SU-DHL-6 (cell line): ENCODE measurements around the gene ST6GALNAC4.

ENCODE experiments used
- H2AFZ ChIP-seq: fragments of 200-600 bp; sonication (generic); 2 replicates; pipeline ENCODE4 v1.6.1; 2014; ENCODE audit warnings: low read depth, mild to moderate bottlenecking, moderate library complexity, mixed read lengths, antibody characterized with exemption, low read length; ENCODE audit not compliant: severe bottlenecking
- H3F3A ChIP-seq: fragments of 200-600 bp; shearing (Covaris generic); 2 replicates; pipeline ENCODE4 v1.6.0; 2016; ENCODE audit warnings: antibody characterized with exemption, mild to moderate bottlenecking; ENCODE audit not compliant: insufficient read depth
- H3K27ac ChIP-seq: fragments of 200-600 bp; sonication (generic); 2 replicates; pipeline ENCODE4 v1.5.1; 2016; ENCODE audit warnings: low read depth, mild to moderate bottlenecking, low read length, moderate library complexity, mixed read lengths
- H3K27me3 ChIP-seq: fragments of 200-600 bp; sonication (generic), shearing (Covaris generic); 2 replicates; pipeline ENCODE4 v1.6.0; 2014; ENCODE audit warnings: mild to moderate bottlenecking, low read length
- H3K36me3 ChIP-seq: fragments of 200-600 bp; sonication (generic); 2 replicates; pipeline ENCODE4 v1.6.1; 2014; ENCODE audit warnings: mild to moderate bottlenecking, low read length, mixed read lengths
- H3K4me2 ChIP-seq: fragments of 300-600, 200-600 bp; shearing (Covaris generic), sonication (generic); 2 replicates; pipeline ENCODE4 v1.6.0; 2014; ENCODE audit warnings: low read length, low read depth, mild to moderate bottlenecking; ENCODE audit not compliant: poor library complexity, severe bottlenecking
- H3K4me3 ChIP-seq: fragments of 200-600 bp; sonication (generic); 2 replicates; pipeline ENCODE4 v1.5.1; 2014; ENCODE audit warnings: antibody characterized with exemption, low read length, mild to moderate bottlenecking, mixed read lengths; ENCODE audit not compliant: insufficient read depth, poor library complexity, severe bottlenecking
- H3K79me2 ChIP-seq: fragments of 200-600 bp; sonication (generic); 2 replicates; pipeline ENCODE4 v1.6.1; 2014; ENCODE audit warnings: mild to moderate bottlenecking, low read length, moderate library complexity; ENCODE audit not compliant: insufficient read depth
- H3K9ac ChIP-seq: fragments of 200-600 bp; sonication (generic); 2 replicates; pipeline ENCODE4 v1.7.0; 2014; ENCODE audit warnings: mild to moderate bottlenecking, low read length
- H3K9me2 ChIP-seq: fragments of 200-600 bp; sonication (generic); replicated peaks from 2 replicates; pipeline ENCODE4 v1.6.1; 2014; ENCODE audit warnings: low read length; ENCODE audit not compliant: insufficient read depth
- H3K9me3 ChIP-seq: fragments of 200-600 bp; sonication (generic); 2 replicates; pipeline ENCODE4 v1.6.1; 2014; ENCODE audit warnings: low read length, mixed read lengths; ENCODE audit not compliant: insufficient read depth
- H4K20me1 ChIP-seq: fragments of 200-600 bp; sonication (generic); 2 replicates; pipeline ENCODE4 v1.6.1; 2014; ENCODE audit warnings: low read depth, mild to moderate bottlenecking, antibody characterized with exemption, low read length, moderate library complexity, mixed read lengths
- EZH2phosphoT487 ChIP-seq: fragments of 200-600 bp; sonication (generic), shearing (Covaris generic); conservative IDR thresholded peaks from 2 replicates; pipeline ENCODE4 v1.6.1; 2018; ENCODE audit warnings: mild to moderate bottlenecking, antibody characterized with exemption, low read length, moderate library complexity, mixed read lengths
- TF ChIP-seq, protein P1 (sequence below): fragments of 200-600 bp; sonication (generic); IDR thresholded peaks from one replicate; pipeline ENCODE4 v1.5.1; 2017; ENCODE audit warnings: antibody characterized with exemption, mild to moderate bottlenecking, low read length, moderate library complexity; ENCODE audit not compliant: insufficient read depth, poor library complexity, severe bottlenecking

The ST6GALNAC4 gene

DNA sequence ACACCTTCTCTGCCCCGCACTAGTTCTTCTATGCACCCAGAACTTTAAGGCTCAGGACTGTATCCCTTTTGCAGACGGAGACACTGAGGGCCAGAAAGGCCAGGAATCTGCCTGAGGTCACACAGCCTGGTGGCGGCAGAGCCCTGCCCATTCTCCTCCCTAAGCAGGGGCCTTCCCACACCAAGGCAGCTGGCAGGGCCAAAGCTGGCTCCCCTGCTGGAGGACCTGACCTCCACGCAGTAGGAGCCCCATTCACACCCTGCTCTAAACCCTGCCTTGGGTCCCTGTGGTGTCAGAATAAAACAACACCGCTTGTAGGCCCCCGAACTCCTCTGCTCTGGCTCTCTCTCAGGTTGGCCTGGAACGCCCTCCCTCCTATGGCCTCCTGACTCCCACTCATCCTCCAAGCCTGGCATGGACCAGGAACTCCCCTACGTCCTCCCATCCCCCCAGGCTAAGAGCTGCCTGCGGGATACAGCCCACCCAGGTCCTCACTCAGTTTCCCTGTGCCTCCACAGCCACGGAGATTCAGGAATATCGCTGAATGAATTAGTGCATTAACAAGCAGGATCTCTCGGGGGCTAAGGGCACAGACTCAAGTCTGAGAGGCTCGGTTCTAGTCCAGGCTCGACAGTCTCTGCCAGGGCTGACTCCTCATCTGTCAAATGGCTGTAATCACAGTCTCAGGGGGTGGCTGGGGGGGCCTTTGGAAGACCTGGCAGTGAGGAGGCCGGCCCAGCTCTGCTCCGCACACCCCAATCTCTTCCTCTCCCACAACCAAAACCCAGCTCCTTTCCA lies 20.2 kb downstream of the ST6GALNAC4 start:
- H3F3A ChIP-seq, result 0 out of 2 replicates have a peak, but pooled peaks cover 4% of the 10 kb centered on the region
- H3K9me2 ChIP-seq, result no peaks in the 10 kb centered on the region
- no peak overlapping the region for H3K27ac ChIP-seq
- no peak for TF ChIP-seq EZH2phosphoT487
- TF ChIP-seq, protein P1, sequence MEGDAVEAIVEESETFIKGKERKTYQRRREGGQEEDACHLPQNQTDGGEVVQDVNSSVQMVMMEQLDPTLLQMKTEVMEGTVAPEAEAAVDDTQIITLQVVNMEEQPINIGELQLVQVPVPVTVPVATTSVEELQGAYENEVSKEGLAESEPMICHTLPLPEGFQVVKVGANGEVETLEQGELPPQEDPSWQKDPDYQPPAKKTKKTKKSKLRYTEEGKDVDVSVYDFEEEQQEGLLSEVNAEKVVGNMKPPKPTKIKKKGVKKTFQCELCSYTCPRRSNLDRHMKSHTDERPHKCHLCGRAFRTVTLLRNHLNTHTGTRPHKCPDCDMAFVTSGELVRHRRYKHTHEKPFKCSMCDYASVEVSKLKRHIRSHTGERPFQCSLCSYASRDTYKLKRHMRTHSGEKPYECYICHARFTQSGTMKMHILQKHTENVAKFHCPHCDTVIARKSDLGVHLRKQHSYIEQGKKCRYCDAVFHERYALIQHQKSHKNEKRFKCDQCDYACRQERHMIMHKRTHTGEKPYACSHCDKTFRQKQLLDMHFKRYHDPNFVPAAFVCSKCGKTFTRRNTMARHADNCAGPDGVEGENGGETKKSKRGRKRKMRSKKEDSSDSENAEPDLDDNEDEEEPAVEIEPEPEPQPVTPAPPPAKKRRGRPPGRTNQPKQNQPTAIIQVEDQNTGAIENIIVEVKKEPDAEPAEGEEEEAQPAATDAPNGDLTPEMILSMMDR, result no peak
- H2AFZ ChIP-seq, result no peak overlapping the region
- H3K4me3 ChIP-seq, result no peak overlapping the region
- H3K9ac ChIP-seq, result no peak overlapping the region
- no peaks in the 10 kb centered on the region for H3K79me2 ChIP-seq
- H3K27me3 ChIP-seq, result no peaks in the 10 kb centered on the region
- H3K36me3 ChIP-seq, result no peaks in the 10 kb centered on the region
- H3K4me2 ChIP-seq, result no peak overlapping the region
- peaks cover 10% of the 10 kb centered on the region for H3K9me3 ChIP-seq
- no peaks in the 10 kb centered on the region for H4K20me1 ChIP-seq

DNA sequence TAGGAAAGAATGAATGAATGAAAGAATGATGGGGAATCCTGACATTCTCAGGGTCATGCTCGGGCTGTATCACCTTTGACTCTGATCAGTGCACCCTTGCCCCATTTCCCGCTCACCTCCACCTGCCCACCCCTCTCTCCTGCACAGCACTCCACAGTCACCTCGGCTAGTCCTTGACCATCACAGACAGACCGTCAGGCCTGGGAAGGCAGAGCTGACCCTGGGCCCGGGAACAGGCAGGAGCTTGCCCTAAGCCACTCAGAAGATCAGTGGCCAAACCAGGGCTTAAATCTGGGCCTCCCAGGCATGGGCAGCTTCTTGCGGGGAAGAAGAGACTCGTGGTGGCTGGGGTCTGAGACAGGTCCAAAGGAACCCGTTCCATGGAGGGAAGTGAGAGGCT lies 21.0 kb downstream of the ST6GALNAC4 start:
- Histone ChIP-seq H3K4me2 (no peak overlapping the region), H3K27me3 (no peaks in the 10 kb centered on the region), H2AFZ (no peak overlapping the region), H3K79me2 (no peaks in the 10 kb centered on the region), H3F3A (0 out of 2 replicates have a peak, but pooled peaks cover 4% of the 10 kb centered on the region), H3K27ac (no peak overlapping the region), H3K4me3 (no peak overlapping the region), H3K9me2 (no peaks in the 10 kb centered on the region), H3K9me3 (peaks cover 10% of the 10 kb centered on the region), H3K36me3 (no peaks in the 10 kb centered on the region), H4K20me1 (no peaks in the 10 kb centered on the region), H3K9ac (no peak overlapping the region)
- TF ChIP-seq, protein P1, result no peak
- no peak for TF ChIP-seq EZH2phosphoT487

DNA sequence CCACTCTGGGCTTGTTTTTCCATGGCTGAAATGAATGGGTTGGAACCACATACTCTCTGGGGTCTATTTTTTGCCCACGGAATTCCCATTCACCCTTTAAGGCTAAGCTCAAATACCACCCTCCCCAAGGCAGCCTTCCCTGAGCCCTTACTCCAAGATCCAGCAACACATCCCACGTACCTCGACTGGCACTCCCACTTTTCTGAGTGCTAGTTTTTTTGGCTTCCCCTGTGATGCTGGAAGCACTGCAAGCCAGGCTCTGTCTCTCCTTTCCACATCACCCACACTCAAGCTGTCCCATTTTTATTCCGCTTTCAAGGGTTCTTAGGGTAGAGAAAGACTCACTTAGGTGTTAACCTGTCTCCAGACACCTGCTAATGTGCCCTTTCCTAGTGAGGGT lies 23.4 kb downstream of the ST6GALNAC4 start:
- Histone ChIP-seq H3K9ac (no peak overlapping the region), H3K4me3 (no peak overlapping the region), H3K9me2 (no peaks in the 10 kb centered on the region), H3K4me2 (no peak overlapping the region), H2AFZ (no peak overlapping the region), H4K20me1 (no peaks in the 10 kb centered on the region), H3K9me3 (peaks cover 10% of the 10 kb centered on the region), H3K27me3 (no peaks in the 10 kb centered on the region), H3K36me3 (no peaks in the 10 kb centered on the region), H3K79me2 (no peaks in the 10 kb centered on the region), H3F3A (0 out of 2 replicates have a peak, but pooled peaks cover under 1% of the 10 kb centered on the region), H3K27ac (no peak overlapping the region)
- TF ChIP-seq EZH2phosphoT487, result no peak
- TF ChIP-seq, protein P1, result no peak
